ENCODE data around the gene PARVG.

Gene PARVG

GRCh38 chr22:44192098-44192815, 11.5 kb downstream of the PARVG start:
- no peak overlapping the region for H3K27ac ChIP-seq
- H3K4me3 ChIP-seq, result no peak overlapping the region

DNA sequence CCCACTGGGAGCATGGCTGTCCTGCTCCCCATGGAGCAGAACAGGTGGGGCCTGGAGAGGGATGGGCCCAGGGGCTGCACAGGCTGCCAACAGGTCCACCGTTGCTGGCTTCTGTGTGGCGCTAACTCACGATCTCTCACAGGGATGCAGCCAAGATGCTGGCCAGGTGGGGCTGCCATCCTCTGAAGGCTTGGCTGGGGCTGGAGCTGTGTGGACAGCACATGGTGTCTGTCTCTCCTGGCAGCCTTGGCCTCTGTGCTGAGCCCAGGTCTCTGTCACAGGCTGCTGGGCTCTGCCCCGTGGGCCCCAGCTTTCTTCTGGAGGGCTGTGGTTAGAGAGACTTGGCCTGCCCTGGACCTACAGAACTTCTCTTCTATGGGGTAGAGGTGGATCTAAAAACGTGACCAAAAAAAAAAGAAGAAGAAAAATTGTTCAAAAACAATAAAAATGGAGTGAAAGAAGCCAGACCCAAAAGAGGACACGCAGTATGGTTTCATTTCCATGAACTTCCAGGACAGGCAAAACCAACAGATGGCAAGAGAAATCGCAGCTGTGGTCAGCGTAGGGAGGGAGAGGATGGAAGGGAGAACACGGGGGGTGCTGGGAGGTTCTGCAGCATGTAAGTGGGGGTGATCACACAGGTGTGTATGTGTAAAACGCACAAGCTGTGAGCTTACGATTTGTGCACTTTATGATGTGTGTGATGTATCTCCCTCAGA, 12.2 kb downstream of the PARVG start:
- Histone ChIP-seq H3K4me3 (no peak overlapping the region), H3K27ac (no peak overlapping the region)

- Histone ChIP-seq H3K4me3 (no peak overlapping the region), H3K27ac (no peak overlapping the region)
Measured at GRCh38 chr22:44193535-44193891, 12.8 kb downstream of the PARVG start.

GRCh38 chr22:44194569-44194968, 13.8 kb downstream of the PARVG start:
- no peak overlapping the region for H3K27ac ChIP-seq
- no peak overlapping the region for H3K4me3 ChIP-seq

DNA sequence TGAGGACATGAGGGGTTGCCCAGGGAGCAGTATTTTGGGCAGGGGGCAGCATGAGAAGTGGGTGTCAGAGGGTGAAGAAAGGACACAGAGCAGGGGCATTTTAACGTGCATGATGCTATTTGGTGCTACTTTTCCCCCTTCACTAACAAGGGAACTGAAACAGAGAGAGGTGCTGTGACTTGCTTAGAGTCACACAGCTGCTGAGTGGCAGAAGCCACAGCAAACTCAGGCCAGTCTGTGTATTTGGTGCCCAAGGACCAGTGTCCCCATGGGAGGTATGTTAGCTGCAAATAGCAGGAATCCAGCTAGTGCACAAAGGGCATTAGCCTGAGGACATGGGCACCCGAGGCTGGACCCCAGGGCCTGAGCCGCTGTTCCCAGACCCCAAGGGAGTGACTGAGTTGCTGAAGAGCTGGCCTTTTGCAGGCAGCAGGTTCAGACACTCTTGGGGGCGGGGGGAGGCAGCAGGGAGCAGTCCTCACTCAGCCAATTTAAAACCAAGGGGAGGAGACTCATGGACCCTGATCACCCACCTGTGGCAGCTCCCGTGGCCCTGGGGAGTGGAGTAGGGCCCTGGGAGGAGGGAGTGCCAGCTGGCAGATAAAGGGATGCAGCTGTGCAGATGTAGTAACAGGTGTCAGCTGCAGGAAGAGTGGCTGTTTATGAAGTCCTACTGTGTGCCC, 14.6 kb downstream of the PARVG start:
- Histone ChIP-seq H3K4me3 (no peak overlapping the region), H3K27ac (no peak overlapping the region)

DNA sequence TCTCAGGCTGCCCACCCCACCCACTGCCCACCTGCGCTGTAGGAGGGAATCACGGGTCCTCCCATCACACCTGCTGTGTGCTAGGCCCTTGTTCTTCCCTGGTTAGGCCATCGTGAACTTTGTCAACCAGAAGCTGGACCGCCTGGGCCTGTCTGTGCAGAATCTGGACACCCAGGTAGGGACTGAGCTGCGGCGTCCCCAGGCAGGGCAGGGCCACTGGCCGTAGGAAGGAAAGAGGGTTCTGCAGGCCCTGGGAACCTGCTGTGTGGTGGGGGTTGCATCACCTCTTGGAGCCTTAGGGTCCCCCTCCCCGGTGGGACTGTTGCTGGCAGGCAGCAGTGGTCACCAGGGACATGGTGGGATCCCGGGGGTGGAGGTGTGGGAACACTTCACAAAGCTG, 15.5 kb downstream of the PARVG start:
- no peak overlapping the region for H3K27ac ChIP-seq
- no peak overlapping the region for H3K4me3 ChIP-seq

- Histone ChIP-seq H3K4me3 (no peak overlapping the region), H3K27ac (no peak overlapping the region)
Measured at GRCh38 chr22:44196731-44197131, 16.0 kb downstream of the PARVG start.

- Histone ChIP-seq H3K4me3 (no peak overlapping the region), H3K27ac (no peak overlapping the region)
Measured at GRCh38 chr22:44197271-44197670, 16.5 kb downstream of the PARVG start.

- Histone ChIP-seq H3K27ac (no peak overlapping the region), H3K4me3 (no peak overlapping the region)
Measured at GRCh38 chr22:44199164-44199563, 18.4 kb downstream of the PARVG start.

- Histone ChIP-seq H3K4me3 (no peak overlapping the region), H3K27ac (no peak overlapping the region)
Measured at GRCh38 chr22:44199866-44200265, 19.1 kb downstream of the PARVG start.

GRCh38 chr22:44200451-44200850, 19.7 kb downstream of the PARVG start:
- Histone ChIP-seq H3K27ac (no peak overlapping the region), H3K4me3 (no peak overlapping the region)

DNA sequence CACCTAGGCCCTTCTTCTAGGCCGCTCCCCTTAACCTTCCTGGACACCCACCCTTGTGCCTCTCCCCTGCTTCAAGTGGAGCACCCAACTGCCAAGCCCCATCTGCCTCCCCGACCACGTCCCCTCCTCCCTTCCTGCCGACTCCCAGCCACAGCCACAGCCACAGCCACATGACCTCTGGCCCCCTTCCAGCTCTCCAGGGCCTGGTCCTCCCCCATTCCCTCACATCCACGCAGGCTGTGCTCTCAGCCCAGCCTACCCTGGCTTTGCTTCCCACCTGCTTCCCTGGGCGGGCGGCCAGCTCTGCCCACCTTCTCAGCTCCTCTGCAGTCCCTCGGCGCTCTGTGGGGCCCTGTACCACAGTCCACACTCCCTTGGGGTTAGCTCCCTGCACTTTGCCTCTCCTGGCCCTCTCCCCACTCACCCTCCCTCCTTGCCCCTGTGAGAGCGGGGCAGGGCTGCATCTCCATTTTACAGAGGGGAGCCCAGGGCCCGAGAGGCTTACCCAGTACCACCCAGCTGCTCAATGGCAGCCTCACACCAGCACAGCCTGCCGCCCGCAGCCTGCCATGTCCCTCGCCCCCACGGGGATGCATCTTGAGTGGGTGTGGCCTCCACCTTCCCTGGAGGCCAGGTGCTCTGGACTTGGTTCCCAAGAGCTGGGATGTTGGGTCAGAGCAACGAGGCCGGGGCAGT, 20.3 kb downstream of the PARVG start:
- Histone ChIP-seq H3K27ac (no peak overlapping the region), H3K4me3 (no peak overlapping the region)

GRCh38 chr22:44201665-44202064, 20.9 kb downstream of the PARVG start:
- H3K27ac ChIP-seq, result peak overlapping the region in 2 of 21 experiments; percentile 46 to 66
- no peak overlapping the region for H3K4me3 ChIP-seq

DNA sequence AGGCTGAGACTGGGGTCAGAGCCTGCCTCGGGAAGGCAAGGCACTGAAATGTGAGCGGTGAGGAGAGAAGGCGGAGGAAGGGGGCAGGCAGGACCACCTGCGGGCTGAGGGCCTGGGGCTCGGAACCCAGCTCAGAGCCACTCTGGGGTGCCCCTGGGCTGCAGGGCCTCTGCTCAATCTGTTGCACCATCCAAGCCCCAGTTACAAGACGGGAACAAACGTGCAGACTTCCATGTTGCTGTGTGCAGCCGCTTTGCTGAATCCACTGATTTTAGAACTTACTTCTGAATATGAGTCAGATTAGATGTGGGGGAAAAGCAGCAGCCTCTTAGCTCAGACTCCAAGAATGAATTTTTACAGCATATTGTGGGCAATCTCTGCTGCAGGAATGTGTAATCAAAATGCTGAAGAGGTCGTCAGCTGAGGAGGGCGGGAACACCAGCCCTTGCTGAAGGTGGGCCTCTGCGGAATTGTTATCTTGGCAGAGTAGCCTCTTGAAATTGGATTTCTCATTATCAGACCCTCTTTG, 21.6 kb downstream of the PARVG start:
- H3K27ac ChIP-seq, result peak overlapping the region in 2 of 21 experiments; percentile 46 to 66

GRCh38 chr22:44203203-44203602, 22.5 kb downstream of the PARVG start:
- H3K27ac ChIP-seq, result no peak overlapping the region
- H3K4me3 ChIP-seq, result no peak overlapping the region

More for the DNA sequence above, 21.6 kb downstream of the PARVG start:
- no peak overlapping the region for H3K4me3 ChIP-seq

GRCh38 chr22:44204739-44205515, 24.2 kb downstream of the PARVG start:
- H3K4me3 ChIP-seq, result no peak overlapping the region

DNA sequence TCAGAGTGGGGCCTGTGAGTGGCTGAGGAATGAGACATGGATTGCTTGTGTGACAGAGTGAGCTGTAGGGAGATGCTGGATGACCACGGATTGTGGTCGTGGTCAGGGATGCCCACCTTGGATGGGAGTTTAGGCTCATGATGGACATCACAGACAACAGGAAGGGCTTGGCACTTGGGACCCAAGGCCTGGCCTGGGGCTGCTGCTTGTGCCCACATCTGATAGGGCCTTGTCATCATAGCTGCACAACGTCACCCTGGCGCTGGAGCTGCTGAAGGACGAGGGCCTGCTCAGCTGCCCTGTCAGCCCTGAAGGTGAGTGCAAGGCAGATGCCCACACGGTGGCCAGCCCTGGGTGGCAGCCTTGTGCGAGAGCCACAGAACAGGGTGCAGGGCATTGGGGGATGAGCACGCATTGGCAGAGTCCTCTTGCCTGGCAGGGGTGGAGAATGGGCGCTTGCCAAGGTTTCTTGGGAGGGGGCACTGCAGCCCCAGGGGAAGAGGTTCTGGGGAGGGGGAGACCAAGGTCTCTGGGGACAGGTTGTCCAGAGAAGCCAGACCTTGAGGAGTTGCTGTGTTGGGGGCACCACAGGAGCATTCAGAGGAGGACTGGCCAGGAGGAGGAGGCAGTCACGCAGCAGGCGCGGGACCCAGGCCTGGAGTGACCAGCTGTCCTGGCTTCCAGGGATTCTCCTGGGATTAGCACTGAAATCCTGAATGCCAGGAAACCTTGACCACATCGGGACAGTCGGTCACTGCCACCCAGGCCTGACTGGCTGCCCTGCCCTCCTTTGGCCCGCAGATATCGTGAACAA, 25.0 kb downstream of the PARVG start:
- Histone ChIP-seq H3K4me3 (no peak overlapping the region), H3K27ac (no peak overlapping the region)

More at GRCh38 chr22:44204739-44205515, 24.2 kb downstream of the PARVG start:
- no peak overlapping the region for H3K27ac ChIP-seq

DNA sequence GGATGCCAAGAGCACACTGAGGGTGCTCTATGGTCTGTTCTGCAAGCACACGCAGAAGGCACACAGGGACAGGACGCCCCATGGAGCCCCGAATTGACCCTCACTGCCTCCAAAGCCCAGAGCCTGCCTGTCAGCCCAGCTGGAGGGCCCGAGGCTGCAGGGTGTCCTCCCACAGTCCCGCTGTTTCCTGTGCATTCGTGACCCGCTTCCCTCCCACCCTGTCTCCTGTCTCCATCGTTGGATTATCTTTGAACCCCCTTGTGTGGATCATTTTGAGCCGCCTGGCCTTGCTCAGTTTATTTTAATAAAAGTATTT, 25.6 kb downstream of the PARVG start:
- no peak overlapping the region for H3K4me3 ChIP-seq
- H3K27ac ChIP-seq, result no peak overlapping the region

GRCh38 chr22:44206696-44207095, 26.0 kb downstream of the PARVG start:
- Histone ChIP-seq H3K27ac (no peak overlapping the region), H3K4me3 (no peak overlapping the region)

Measured in skin epidermis (tissue), 12 donors.